ENCODE measurements around the gene SGMS1.

The SGMS1 gene

DNA sequence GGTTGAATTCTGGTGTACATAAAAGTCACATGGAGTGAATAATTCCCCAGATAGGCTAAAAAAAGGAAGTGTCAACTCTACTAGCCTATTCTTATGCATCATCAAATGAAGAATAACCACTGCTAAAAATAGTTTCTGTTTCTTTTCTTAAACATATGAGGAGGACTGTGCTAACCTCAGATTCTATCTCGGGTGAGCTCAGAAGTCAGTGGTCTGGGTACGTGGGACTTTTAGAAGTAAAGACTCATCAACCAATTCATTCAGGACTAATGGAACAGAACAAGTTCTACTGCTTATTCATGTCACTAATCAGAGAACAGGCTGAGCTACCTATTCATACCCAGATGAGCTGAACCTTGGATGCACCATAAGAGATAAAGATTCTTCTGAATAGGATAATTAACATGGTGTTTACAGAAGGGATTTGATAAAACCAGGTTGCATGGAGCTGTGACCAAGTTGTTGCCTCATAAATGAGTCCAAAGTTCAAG, 362.9 kb downstream of the SGMS1 start:
- no peak overlapping the region for H3K4me3 ChIP-seq (ENCODE audit: low read depth, low read length)
- TF ChIP-seq CTCF (IDR thresholded peaks at IDR 0.05; ENCODE audit: low read depth, low read length, missing control alignments), result no peak
- DNase-seq (ENCODE audit: low read depth), result peak; percentile 78
